Stimulated activated CD4-positive, alpha-beta T cell treated with anti-CD3 and anti-CD28 coated beads, Interleukin-4, amount 100 ng/mL, for 24 hours (primary cell): ENCODE measurements around the gene PHLDB3.
"Not testable (repeated sequence)": the region's sequence is repeated elsewhere in the genome, so short reads cannot be mapped to it uniquely, and the experiment has no call there.

Experiments used
- DNase-seq: peaks from one replicate; pipeline ENCODE4 v3.0.0-alpha.2; 2020

The PHLDB3 gene

GRCh38 chr19:43526884-43527859, 22.6 kb upstream of the PHLDB3 start, which contains the start of gene ETHE1:
Gene ETHE1, minus strand, starts transcription at chr19:43527201. Its CDS starts 24 bp downstream, at chr19:43527177.
- DNase-seq, result peak; percentile 74

DNA sequence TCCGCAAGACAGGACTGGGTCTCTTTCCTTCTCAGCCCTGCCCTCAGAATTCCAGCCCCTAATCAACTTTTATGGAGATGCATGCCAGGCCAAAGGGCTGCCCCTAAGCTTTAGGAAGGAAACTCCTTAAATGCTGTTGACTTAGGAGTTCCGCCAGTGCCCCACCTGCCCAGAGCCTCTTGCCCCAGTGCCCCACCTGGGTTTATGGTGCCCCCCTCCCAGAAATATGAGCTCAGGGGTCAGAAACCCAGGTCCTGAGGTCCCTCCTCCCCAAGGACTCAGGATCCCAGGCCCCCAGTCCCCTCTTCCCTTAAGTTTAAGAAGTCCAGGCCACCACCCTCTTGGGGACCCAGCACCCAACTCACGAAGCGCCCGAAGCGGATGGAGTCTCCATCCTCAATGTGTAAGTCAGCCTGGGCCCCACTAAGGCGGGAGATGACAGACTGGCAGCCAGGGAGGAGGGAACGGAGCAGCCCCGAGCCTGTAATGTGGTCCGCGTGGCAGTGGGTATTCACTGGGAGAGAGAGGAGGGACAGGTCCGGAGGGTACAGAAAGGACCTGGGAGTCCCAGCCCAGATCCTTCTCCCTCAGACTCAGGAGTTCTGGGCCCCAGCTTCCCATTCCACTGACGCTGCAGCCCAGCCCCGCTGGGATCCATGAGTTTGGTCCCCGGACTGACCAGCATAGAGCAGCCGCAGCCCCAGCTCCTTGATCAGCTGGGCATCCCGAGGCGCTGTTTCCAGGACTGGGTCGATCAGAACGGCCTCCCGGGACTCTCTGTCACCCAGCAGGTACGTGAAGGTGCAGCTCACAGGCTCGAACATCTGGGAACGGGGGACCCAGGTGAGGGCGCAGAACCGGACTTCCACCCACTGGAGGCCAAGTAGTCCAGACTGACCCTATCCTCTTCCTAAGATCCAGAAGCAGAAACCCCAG, 21.6 kb upstream of the PHLDB3 start:
- DNase-seq, result peak; percentile 42

DNA sequence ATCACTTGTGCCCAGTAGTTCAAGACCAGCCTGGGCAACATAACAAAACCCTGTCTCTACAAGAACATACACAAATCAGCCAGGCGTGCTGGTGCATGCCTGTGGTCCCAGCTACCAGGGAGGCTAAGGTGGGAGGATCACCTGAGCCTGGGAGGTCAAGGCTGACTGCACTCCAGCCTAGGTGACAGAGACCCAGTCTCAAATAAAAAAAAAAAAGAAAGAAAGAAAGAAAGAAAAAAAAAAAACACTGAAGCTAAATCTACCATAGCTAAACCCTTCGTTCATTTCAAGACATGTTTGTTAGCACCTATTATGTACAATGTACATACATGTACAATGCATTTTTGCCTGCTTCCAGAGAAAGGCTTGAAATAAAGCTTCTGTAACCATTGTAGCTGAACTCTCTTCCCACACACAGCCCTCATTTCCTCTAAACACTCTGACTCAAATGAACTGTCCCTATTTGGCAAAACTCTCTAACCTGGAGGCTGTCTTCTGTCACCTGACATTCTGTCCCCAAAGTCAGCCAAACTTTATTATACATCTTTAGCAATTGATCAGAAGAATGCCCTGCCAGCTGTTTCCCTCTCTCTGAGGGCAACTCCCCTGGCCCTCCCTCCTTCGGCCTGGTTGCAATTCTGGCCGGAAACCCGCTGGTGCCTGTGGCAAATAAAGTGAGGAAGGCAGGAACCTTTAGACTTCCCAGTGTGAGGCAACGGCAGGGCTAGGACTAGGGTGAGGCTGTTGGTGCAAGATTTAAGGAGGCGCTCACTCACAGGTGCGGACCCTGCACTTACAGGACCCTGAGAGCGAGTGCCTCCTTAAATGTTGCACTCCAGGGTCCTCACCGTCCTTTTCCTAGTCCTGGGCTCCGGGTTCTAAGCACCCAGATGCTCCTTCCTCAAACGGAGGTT, 20.6 kb upstream of the PHLDB3 start:
- peak; percentile 43 for DNase-seq

DNA sequence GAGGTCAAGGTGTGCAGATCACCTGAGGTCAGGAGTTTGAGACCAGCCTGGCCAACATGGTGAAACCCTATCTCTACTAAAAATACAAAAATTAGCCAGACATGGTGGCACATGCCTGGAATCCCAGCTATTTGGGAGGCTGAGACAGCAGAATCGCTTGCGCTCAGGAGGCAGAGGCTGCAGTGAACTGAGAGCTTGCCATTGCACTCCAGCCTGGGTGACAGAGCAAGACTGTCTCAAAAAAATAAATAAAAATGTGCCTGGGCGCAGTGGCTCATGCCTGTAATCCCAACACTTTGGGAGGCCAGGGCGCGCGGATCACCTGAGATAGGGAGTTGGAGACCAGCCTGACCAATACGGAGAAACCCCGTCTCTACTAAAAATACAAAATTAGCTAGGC, 19.1 kb upstream of the PHLDB3 start:
- DNase-seq, result not testable (repeated sequence)

- DNase-seq, result no peak
Observed at GRCh38 chr19:43522929-43523328, 18.4 kb upstream of the PHLDB3 start.

DNA sequence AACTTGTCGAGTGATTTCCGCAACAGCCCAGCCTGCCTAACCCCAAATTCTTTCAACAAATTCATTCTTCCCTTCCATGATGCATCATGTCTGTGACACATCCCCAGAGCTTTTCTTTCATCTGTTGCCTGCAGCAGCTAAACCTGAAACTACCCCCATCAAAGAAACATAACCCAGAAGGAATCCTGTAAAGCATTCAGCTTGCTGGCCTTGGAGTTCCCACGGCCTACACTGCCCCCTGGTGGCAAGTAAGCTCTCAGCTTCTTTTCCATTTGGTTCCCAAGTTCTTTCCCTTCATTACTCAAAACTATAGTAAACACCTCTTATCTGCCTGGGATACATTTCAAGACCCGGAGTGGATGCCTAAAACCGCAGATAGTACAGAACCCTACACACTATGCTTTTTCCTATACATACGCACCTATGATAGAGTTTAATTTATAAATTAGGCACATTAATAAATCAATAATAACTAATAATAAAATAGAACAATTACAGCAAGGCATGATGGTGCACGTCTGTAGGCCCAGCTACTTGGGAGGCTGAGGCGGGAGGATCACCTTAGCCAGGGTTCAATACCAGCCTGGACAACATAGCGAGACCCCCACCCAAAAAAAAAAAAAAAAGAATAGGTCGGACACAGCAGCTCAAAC, 15.0 kb upstream of the PHLDB3 start:
- peak; percentile 87 for DNase-seq

- no peak for DNase-seq
Observed at GRCh38 chr19:43518051-43518450, 13.5 kb upstream of the PHLDB3 start.

GRCh38 chr19:43512399-43512798, 7.9 kb upstream of the PHLDB3 start:
- not testable (repeated sequence) for DNase-seq

DNA sequence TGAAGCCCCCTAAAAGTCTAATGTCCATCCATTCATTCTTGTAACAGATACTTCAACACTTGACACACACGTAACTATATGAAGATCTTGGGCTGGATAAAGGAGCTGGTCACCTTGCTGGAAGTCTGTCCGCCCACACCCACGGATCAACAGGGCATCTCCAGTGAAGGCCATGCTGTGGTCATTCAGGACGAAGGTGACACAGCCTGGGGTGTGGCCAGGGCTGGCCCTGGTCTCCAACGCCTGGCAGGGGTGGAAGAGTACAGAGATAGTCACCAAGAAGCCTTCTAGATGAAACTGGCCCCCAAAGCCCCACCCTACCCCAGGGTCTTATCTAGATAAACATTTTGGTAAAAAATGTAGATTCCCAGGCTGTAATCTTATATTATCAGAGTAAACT, 6.8 kb upstream of the PHLDB3 start:
- DNase-seq, result no peak

DNA sequence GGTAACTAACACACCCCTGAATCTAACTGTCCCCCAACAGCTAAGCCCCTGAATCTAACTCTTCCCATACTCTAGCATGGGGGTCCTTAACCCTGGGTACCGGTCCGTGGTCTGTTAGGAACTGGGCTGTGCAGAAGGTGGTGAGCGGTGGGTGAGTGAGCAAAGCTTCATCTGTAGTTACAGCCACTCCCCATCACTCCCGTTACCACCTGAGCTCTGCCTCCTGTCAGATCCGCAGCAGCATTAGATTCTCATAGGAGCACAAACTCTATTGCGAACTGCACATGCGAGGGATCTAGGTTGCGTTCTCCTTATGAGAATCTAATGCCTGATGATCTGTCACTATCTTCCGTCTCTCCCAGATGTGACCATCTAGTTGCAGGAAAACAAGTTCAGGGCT, 6.2 kb upstream of the PHLDB3 start:
- no peak for DNase-seq

DNA sequence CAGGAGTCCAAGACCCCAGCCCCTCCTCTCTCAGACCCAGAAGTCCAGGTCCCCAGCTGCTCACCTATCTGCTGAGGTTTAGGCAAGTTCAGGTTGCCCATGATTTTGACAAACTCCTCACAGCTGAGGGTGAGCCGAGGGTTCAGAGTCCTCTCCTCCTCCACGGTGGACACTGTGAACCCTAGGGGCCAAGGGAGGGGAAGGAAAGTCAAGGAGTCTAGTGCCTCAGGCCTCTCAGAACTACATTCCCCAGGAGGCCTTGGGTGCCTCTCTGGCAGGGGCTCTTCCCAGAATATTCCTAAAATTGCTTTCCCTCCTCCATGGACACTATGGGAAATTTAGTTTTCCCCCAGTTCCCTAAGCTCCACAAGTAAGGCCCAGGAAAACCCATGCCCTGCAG, 3.3 kb upstream of the PHLDB3 start:
- no peak for DNase-seq

DNA sequence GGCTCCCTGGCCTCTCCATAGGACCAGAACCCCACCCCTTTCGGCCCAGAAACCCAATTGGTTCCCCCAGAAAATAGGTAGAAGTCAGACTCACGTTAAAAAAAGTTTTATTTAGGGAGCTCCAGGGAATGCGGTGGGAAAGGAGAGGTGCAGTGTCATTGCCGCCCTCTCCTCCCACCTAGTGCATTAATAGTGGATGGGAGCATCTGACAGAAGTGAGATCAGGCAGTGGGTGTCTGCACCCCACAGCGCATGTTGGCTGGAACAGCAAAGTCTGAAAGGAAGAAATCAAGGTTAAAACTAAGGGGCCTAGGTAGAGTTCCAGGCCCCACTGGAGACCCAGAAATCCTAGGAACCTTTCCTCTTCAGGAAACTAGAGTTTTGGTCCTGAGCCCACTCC, 2.1 kb upstream of the PHLDB3 start:
- no peak for DNase-seq

GRCh38 chr19:43505941-43506340, 1.4 kb upstream of the PHLDB3 start:
- no peak for DNase-seq

DNA sequence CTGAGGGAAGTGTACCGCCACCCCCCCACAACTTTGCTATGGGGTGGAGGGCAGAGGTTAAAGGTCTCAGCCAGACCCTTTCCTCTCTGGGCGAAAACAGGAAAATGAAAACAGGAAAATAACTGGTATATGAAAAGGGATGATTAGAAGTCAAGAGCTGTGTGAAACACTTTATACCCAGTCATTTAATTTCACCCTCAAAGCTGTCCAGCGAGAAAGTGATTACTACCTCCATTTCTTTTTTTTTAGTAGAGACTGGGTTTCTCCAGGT, 575 bp upstream of the PHLDB3 start:
- no peak for DNase-seq

DNA sequence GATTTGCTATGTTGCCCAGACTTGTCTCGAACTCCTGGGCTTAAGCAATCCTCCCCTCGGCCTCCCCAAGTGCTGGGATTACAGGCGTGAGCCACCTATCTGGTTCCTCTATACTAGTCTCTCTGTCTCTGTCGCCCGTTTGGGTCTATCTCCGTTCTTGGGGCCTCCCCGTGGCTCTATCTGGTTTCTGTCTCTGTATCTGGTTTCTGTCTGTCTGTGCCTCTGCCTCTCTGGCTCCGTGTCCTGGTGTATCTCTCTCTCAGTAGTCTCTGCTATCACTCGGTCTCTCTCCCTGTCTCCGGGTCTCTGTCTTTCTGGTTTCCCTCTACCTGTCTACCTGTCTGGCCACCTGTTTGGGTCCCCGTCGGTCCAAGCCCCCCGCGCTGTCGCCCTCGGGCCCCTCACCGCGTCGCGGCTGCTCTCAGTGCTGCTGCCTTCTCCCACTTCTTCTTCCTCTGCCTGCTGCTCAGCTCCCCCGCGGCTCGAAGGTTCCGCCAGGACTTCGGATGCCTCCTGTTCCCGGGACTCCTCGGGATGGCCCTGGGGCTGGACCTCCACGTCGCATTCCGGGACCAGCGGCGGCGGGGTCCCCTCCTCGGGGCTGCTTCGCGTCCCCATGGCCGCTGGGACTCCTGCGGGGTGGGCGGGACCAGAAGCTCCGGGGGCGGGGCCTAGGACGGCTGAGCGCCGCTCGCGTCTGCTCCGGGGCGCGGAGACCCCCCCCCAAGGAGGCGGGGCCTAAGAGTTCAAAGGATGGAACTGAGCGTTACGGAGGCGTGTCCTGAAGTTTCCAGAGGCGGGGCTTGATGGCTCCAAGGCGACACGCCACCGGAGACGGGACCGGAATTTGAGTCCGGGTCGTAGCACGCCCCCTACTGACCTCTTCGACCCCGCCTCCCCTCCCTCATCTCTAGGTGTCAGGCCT, 783 bp downstream of the PHLDB3 start:
- DNase-seq, result peak; percentile 98

DNA sequence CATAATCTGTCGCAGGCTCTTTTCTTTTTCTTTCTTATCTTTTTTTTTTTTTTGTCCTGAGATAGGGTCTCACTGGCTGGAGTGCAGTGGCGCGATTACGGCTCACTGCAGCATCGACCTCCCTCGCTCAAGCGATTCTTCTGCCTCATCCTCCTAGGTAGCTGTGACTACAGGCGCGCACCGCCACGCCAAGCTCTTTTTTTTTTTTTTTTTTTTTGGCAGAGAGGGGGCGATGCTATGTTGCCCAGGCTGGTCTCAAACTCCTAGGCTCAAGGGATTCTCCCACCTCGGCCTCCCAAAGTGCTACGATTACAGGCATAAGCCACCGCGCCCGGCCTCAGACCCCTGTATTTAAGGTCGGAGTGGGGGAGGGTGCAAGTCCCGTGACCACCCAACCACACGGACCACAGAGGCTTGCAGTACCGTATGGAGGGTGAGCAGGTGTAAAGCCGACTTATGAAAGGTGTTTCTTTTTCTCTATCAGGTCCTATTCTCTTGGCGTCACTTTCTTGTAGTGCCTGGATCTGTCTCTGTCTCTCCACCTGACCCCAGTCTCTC, 2.0 kb downstream of the PHLDB3 start:
- no peak for DNase-seq

DNA sequence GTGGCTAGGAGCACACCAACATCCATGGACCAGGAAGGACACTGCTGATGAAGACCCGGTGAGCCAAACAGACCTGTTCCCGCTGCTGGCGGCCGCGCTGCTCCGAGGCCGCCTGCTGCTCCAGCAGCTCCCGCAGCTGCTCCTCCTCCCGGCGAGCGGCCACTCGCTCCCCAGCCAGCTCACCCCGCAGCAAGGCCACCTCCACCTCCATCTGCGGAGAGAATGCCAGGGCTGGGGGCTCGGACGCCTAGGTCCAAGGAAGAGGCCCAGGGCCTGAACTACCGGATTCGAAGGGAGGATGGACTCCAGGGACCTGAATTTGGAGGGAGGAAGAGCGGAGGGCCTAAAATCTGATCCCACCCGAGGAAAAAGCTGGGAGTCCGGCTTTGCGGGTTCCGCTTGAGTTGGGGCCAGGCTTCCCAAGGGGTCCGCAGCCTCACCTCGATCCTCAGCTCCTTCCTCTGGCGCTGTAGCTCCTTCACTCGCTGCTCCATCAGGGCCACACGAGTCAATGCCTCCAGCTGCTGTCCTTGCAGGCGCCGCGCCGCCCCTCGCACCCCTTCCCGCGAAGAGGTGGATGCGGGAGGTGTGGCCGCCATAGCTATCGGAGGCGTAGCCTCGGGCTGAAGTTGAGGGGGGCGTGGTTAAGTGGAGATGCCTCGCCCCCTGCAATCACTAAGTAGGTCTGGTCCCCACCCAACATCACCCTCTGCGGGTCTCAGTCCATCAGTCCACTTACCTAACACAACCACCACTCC, 2.7 kb downstream of the PHLDB3 start:
- DNase-seq, result no peak

DNA sequence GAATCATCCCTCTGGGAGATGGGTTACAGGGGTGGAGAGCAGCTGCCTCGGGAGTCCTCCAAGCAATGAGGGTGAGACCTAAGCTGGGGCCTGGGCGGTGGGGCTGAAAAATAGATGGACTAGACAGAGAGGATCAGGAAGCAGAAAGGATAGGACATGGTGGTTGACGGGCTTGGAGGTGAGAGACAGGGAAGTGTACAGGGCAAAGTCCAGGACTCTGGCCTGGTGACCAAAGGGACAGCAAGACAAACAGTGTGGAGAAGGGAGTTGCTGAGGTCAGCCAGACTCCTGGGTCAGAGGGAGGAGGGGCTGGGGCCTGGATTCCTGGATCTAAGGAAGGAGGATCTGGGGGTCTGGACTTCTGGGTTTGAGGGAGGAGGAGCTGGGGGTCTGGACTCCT, 5.5 kb downstream of the PHLDB3 start:
- DNase-seq, result no peak

- no peak for DNase-seq
Observed at GRCh38 chr19:43498233-43498842, 6.2 kb downstream of the PHLDB3 start.
